LHCN-M2 (cell line): ENCODE results near the gene LRRIQ1. TPM values are rescaled to one million over a fixed set of nuclear protein-coding genes. Genes with fewer than 3 reads are reported as not detected.
"Not testable (repeated sequence)": the region's sequence is repeated elsewhere in the genome, so short reads cannot be mapped to it uniquely, and the experiment has no call there.

Source experiments
- DNase-seq: peaks from one replicate; pipeline ENCODE4 v3.0.0-alpha.2; 2012; ENCODE audit warnings: low read depth
- total RNA-seq: library from RNA; depleted of rRNA; stranded (reverse); fragments of >200 nt; gene quantifications from 2 replicates; pipeline ENCODE4 v1.2.3, GENCODE V29; 2014

LRRIQ1 gene
- total RNA-seq, 1 experiment from 2014 or later = 0.34 TPM

DNA sequence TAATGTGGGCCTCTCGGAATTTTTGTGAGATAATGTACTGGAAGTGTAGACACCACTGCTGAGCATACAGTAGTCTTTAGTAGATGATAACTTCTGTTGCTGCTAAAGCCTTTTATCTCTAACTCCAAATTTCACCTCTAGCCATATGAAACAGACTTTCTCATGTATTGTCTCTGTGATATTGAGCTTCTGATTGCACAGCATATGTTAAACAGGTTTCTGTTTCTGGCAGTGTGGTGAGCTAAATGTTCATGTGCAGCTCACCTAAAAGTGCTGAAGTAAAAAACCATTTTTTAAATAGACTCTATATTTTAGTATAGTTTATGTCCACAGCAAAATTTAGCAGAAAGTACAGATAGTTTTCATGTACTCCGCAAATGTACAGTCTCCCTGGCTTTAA, 154.6 kb downstream of the LRRIQ1 start:
- no peak for DNase-seq

DNA sequence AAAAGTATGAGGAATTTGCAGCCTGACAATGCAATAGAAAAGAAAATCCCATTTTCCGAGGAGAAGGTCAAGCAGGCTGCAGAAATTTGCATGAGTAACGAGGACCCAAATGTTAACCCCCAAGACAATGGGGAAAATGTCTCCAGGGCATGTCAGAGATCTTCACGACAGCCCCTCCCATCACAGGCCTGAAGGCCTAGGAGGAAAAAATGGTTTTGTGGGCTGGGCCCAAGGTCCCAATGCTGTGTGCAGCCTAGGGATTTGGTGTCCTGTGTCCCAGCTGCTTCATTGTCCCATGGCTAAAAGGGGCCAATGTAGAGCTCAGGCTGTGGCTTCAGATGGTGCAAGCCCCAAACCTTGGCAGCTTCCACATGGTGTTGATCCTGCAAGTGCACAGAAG, 167.7 kb downstream of the LRRIQ1 start:
- DNase-seq = not testable (repeated sequence)

DNA sequence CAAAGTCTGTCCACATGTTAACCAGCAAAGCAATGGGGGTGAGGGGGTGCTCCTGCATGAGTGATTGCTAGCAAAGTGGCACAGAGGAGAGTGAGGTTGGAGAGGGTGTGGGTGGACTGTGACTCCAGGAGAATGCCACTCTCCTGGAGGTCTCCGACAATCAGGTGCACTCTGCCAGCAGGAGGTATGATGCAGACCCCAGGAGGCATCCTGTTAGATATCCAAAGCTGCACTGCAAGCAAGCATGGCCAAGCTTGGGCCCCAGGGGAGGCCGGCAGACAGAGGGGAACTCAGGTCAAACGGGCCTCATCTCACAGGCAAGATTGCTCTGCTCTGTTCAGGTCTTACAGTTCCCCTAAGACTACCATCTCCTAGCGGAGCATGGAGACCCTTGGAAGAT, 170.4 kb downstream of the LRRIQ1 start:
- DNase-seq = no peak

DNA sequence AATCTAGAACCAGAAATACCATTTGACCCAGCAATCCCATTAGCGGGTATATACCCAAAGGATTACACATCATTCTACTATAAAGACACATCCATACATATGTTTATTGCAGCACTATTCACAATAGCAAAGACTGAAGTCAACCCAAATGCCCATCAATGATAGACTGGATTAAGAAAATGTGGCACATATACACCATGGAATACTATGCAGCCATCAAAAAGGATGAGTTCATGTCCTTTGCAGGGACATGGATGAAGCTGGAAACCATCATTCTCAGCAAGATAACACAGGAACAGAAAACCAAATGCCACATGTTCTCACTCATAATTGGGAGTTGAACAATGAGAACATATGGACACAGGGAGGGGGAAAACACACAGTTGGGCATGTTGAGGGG, 188.2 kb downstream of the LRRIQ1 start:
- DNase-seq = not testable (repeated sequence)

DNA sequence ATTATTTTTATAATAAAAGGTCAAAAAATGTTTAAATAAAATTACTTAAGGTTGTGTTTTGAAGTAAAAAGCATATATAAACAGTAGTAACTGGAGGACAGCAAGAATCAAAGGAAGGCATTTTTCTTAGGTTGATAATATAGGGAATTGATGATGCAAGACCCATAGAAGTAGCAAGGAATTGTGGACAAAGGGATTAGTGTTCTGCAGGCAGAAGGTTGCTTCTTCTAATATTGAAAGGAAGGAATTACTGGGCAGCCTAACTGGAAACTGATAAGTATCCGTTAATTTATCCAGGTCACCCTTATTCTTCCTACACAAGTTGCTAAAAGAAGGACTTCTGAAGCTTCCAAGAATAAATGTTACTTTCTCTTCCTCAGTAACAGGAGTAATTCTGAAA, 189.3 kb downstream of the LRRIQ1 start:
- DNase-seq = no peak

DNA sequence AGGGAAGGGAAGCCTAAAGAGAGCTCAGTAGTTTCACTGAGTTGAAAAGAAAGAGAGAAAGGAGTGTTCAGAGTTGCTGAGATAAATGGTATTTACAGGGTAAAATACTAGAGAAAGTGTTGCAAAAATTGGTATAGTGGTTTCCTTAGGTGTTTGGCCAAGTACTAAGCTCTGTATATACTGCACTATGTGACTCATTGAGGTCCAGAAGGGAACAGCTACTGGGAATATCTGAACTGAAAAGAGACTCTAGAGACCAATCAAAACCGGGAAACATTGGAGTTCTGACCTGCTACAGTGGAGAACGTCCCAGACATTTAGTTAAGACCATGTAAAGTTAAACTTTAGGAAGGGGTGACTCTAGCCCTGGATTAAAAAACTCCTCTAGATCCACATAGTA, 201.2 kb downstream of the LRRIQ1 start:
- DNase-seq = no peak

DNA sequence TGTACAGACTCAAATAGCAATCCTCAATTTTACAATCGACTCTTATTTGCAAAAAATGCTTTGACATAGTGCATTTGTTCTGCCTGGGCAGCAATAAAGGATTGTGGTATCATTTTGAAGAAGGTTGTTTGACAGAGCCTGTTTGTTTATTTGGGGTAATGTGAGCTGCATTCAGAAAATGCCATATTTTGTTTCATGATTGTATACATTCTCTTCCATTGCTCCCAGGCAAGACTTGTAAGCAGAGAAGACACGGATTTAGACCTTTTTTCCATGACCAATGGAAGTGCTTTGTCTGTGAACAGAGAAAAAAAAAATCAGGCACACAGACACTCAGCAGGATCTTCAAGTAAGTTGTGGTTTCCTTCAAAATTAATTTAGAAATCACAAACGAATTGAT, 208.4 kb downstream of the LRRIQ1 start:
- no peak for DNase-seq

DNA sequence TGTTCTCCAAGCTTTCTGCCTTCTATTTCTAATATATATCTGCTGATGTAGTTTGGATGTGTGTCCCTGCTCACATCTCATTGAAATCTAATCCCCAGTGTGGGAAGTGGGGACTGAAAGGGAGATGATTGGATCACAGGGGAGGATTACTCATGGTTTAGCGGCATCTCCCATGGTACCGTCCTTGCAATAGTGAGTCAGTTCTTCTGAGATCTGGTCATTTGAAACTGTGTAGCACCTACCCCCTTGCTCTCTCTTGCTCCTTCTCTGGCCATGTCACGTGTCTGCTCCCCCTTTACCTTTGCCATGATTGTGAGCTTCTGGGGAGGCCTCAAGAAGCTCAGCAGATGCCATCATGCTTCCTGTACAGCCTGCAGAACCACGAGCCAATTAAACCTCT, 217.7 kb downstream of the LRRIQ1 start:
- peak; percentile 10 for DNase-seq

DNA sequence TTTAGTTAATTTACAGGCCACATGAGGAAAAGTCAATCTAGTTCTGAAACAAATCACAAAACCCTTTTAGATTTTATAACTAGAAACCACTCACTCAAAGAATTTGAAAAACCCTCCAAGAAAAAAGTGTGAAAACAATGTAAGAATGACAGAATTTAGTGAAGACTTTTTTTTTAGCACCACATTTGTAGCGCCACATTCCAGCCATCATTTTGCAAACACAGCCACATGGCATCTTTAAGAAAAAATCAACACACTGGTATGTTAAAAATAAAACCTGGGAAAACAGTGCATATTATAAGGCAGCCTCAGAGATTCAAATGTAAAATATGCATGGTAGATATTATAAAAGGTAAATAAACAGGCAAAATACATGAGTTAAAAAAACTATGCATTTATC, 221.5 kb downstream of the LRRIQ1 start:
- DNase-seq = no peak

DNA sequence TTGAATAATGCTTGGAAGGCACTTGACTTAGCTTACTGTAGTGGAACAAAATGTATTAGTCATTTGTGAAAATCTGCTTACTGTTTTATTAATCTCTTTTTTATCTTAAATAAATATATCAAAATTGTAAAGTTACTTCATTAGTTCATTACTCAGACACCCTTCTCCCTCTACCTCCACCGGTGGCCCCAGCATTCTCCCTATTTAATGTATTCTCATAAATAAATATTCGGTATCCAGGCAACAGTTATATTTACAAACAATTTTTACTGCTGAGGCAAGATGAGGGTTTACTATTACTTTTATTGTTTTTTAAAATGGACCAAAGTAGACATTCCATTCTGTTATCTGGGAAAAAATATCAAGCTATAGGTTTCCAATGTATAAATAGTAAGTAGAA, 224.3 kb downstream of the LRRIQ1 start:
- no peak for DNase-seq

DNA sequence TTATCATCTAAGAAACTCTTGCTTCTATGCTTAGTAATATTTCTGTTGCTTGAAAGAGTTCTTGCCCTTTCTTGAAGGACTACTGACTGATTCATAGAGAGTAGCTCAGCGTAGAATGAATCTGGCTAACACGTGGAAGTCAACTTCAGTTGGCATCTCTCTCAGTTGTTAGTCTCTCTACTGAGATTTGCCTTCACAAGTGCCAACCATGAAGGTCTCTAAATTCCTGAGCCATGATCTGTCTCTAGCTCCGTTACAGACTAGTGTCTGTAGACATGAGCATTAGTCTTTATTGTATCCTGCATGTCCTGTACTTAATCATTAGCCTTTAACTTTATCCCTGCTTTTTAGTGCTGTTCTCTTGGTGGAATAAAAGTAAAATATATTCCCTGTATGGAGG, 224.7 kb downstream of the LRRIQ1 start:
- no peak for DNase-seq

DNA sequence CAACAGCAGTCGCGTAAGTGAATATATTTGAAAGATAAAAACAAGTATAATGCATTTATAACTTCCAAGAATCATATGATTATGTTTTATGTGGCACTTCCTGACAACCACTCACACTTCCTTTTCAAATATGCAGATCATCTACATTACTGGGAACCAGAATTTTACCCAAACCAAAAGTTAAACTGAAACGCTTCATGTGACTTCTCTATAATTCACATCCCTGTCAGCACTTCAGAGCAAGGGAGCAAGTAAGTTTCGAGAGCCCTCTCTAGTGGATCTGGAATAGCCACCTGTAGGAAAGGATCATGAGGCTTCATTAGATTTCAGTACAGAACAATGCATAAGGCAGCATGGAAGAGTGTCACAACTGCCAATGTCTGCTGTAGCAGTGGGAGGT, 230.2 kb downstream of the LRRIQ1 start:
- DNase-seq = no peak

DNA sequence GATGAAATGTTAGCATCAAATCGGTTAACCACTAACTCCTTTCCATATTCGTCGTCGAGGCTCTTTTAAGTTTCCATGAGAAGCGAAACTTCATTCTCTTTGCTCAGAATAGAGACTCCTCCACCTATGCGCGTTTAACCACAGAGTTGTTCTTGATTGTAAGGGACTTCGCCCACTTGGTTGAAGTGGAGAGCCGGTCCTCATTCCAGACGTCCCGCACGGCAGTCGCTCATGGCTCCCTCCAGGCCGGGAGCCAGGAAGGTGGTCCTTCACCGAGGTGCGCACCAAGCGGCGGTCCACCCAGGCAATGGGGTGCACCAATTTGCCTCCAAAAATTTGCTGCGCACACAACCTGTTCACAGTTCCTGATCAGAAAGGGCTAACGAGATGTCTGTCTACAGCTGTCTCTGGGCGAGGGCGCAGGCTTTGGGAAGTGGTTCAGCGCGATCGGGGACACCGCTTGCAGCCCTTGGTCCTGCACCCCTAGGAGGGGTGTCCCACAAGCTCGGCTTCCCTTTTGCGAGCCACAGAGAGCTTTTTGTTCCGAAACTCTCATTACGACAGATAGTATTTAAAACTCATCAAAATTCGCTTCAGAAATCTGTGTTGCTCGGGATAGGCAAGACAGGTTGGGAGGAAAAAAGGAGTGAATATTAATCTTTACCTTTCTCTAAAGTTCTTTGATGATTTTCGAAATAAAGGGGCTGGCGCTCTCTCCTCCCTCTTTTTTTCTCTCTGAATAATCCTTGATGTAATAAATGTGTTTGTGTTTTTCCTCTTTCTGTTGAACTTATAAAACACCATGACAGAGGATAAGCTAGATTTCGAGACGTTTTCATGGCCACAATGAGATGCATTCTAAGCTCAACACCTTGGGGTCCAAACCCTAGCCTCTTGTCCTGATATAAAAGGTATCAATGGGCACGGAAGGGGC, 237.5 kb downstream of the LRRIQ1 start:
- no peak for DNase-seq

DNA sequence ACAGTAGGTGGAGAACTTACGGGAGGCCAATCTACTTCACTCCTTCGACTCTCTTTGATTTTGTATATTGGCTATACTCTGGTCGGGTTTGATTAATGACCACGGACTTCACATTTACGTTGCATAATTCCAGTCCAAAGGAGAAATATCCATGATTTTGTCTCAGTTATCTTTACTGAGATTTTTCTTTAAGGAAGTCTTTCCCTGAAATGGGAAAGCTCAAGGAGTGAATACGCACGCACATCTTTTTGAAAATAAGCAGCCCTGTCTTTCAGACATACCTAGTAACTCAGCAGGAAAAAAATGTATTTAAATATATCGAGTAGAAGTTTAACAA, 238.1 kb downstream of the LRRIQ1 start:
- DNase-seq = no peak

DNA sequence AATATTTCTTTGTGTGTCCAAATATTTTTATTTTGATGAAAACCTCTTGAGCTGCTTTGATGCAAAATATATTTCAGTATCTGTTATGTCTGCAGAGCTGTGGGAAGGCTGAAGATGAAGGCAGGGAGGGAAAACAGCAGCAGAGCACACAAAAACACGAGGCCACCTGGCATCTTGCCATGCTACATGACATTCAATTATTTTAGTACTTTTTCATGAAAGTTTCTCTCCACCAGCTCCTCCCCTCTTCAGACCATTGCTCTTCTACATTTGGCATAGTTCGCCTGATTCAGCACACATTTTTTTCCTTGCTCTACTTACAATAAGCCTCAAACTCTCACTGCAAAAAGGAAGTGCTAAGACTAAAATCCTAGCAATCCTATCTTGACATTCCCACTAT, 239.2 kb downstream of the LRRIQ1 start:
- DNase-seq = no peak

DNA sequence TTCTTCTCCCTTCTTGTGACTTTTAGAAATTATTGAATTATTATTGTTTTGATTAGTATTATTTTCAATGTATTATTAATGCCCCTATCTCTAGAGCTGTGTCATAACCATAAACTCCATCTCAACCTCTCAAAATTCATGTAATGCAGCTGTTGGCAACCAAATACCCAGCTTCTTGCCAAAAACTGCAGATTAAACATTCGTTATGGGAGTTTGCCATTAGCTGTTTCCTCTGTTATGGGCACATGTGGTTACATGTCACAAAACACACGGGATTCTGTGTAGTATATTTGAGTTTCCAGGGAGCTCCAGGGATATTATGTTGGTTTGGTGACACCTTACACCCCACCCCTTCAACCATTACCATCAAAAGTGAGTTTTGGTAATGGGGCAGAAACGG, 241.0 kb downstream of the LRRIQ1 start:
- DNase-seq = no peak

DNA sequence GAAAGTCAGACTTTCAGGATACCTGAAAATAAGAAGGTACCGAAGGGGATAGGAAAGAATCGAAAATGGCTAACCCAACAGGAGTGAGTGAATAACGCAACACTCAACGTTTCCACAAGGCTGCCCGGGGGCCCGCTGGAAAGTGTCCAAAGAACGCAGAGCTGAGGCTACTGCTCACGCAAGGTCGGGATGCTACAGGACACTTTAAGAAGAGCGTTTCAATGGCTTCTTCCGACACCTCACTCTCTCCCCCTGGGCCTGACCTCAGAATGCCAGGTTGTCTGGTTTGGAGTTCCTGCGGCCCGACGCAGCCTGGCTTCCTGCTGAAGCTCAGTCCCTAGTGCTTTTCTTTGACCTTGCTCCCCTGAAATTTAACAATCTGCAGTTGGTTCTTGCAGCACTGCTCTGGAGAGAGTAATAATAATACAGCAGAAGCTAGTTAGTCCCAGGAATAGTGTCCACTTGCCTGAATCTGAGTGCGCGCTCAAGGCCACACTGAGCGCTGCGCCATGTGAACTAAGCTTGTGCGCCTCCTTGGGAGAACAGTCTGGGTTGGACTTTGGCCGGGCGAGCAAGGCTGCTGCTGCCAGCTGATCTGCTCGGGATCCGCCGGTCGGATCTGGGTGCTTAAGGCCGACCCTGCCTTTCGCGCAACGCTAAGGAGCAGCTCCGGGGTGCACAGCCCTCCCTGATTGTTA, 241.9 kb downstream of the LRRIQ1 start:
- no peak for DNase-seq

DNA sequence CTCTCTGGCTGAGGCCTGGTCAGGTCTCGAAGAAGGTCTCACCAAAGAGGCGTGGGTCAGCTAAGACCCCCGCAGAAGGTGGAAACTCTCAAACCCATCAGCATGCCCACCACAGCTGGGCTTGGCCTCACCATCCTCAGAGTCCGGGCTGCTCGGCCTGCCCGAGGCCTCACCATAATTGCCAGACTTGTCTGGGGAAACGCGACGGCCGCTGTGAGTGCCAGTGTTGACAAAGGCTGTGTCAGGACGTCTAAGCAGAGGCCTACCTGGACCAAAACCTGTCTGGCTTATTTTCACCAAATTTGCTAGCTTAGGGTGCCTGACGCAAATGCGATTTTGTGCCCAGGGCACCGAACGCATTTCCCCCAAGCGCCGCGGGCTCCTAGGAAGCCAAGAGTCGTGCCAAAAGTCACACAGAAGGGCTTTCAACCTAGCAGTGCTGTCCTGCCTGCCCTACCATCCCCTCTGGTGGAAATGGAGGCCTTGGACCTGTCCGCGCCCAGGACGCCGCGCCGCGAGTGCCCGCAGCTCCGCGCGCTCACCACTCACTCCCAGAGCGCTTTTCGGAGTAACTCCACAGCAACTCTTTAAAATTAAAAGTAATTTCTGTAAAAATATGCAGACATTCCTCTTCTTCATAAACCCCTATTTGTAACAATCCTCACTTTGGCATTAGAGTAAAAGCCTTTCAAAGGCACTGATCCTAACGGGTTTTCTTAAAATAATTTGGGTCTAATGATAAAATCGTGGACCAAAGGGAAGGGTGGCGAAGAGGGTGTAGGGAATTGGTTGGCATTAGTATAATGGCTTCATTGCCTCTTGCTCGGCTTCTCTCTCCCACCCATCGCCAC, 242.7 kb downstream of the LRRIQ1 start:
- no peak for DNase-seq

DNA sequence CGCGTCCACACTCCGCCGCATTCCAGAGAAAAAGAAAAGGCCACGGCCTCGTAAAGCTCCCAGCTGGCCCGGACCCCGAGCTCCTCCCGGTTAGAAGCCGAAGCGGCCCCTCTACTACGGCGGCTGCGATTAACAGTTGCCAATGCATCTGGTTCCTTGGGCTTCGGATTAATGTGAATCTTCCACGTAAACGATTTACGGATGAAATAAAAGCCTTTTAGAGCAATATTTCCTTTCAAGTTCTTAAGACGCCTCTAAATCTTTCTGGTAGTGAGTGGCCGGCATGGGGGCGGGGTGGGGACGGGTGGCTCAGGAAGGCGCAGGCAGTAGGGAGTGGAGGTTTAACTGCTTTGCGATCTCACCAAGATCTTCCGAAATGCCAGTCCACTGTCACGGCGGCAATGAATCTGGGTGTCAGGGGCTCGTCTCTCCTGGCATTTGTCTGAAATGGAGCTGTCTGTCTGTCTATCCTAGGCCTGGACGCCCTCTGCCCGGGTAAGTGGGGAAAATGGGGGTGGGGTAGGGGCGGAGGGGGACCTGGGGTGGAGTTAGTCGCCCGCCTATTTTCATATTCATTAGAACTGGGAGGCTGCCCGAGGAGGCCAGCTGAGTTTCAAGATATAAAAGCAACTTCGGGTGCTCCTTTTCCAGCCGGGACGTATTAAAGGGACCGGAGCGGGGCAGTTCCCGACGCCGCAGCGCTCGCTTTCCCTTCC, 243.5 kb downstream of the LRRIQ1 start:
- DNase-seq = no peak

DNA sequence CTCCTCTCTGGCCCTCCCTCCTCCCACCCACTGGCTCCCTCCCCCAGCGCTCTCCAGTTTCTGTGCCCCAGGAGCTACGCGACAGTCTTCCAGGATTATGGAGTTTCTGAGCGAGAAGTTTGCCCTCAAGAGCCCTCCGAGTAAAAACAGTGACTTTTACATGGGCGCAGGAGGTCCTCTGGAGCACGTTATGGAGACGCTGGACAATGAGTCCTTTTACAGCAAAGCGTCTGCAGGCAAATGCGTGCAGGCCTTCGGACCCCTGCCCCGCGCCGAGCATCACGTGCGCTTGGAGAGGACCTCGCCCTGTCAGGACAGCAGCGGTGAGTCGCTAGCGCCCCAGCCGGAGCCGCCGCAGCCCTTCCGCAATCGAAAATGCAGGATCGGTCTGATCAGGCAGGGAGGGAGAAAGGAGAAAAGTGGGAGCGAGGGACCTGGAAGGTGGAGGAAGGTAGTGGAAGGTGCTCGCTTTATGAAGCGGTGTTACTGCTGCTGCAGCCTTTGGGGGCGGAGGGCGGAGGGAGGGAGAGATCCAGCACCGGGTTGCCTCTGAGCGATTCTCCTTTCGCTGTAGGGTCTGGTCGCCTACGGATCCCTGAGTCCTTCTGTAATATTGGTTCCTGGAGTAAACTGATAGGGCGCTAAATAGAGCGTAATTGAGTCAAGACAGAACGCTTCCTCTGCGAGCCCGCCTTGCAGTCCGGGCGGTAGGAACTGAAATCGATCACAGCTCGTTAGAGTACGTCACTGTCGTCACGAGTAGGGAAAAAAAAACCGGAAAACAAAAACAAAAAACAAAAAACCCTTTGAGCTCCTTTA, 244.2 kb downstream of the LRRIQ1 start, which contains the start of gene ALX1:
TSS of gene ALX1 (plus strand) at position 56 of the 819 bp plus-strand sequence. CDS start at position 98, 42 bp downstream.
- no peak for DNase-seq
